Fibroblast of villous mesenchyme (primary cell): ENCODE data around the gene CSH1. TPM values are rescaled to one million over a fixed set of nuclear protein-coding genes. Genes with fewer than 3 reads are reported as not detected.
"Not testable (repeated sequence)": the region's sequence is repeated elsewhere in the genome, so short reads cannot be mapped to it uniquely, and the experiment has no call there.

ENCODE experiments used
- DNase-seq: peaks from one replicate; pipeline ENCODE4 v3.0.0-alpha.2; 2010; ENCODE audit warnings: low read depth
- H3K4me3 ChIP-seq: 2 replicates; pipeline ENCODE4 v1.5.1; 2011; ENCODE audit warnings: low read depth, mild to moderate bottlenecking, low read length
- total RNA-seq: library from RNA; depleted of rRNA; stranded (reverse); fragments of >200 nt; gene quantifications from 2 replicates; pipeline ENCODE4 v1.2.3, GENCODE V29; 2012
- TF ChIP-seq, protein P1 (sequence below): IDR thresholded peaks from 2 replicates; pipeline ENCODE4 v1.5.1; 2012; ENCODE audit warnings: low read depth, mild to moderate bottlenecking, low read length; ENCODE audit not compliant: insufficient read depth

CSH1 gene
- total RNA-seq, 1 donor, result not detected

DNA sequence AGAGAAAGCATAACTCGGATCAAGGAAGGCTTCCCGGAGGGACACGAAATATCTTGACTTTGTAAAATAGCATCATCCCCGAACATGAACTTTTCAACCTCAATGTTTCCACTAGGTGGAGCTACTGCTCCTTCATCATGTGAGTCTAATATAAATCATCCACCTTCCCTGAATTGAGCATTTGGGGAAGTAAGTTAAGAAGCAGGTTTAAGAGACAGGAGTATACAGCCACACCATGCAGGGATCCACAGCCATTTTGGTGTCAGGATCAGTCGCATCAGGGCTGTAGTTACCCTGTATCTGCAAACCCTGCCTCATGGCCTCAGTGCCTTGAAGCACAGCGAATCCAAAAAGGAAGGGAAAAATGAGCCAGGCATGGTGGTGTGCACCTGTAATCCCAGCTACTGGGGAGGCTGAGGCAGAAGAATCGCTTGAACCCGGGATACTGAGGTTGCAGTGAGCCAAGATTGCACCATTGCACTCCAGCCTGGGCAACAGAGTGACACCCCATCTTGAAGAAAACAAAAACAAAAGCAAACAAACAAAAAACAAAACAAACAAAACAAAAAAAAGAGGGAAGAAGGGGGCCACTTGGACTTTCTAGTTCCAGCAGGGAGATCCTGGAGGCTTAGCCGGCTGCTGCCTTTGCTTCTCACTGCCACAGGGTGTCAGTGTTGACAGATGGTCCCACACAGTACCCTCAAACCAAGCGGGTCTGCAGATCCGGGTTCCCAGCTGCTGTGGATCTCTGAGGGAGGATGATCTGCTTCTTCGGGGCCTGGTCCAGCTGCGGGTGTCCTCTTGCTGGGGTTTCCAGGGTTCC is 7.1 kb downstream of the CSH1 start:
- not testable (repeated sequence) for H3K4me3 ChIP-seq
- TF ChIP-seq, protein P1, sequence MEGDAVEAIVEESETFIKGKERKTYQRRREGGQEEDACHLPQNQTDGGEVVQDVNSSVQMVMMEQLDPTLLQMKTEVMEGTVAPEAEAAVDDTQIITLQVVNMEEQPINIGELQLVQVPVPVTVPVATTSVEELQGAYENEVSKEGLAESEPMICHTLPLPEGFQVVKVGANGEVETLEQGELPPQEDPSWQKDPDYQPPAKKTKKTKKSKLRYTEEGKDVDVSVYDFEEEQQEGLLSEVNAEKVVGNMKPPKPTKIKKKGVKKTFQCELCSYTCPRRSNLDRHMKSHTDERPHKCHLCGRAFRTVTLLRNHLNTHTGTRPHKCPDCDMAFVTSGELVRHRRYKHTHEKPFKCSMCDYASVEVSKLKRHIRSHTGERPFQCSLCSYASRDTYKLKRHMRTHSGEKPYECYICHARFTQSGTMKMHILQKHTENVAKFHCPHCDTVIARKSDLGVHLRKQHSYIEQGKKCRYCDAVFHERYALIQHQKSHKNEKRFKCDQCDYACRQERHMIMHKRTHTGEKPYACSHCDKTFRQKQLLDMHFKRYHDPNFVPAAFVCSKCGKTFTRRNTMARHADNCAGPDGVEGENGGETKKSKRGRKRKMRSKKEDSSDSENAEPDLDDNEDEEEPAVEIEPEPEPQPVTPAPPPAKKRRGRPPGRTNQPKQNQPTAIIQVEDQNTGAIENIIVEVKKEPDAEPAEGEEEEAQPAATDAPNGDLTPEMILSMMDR, result peak; percentile 48
- DNase-seq, result peak; percentile 21

DNA sequence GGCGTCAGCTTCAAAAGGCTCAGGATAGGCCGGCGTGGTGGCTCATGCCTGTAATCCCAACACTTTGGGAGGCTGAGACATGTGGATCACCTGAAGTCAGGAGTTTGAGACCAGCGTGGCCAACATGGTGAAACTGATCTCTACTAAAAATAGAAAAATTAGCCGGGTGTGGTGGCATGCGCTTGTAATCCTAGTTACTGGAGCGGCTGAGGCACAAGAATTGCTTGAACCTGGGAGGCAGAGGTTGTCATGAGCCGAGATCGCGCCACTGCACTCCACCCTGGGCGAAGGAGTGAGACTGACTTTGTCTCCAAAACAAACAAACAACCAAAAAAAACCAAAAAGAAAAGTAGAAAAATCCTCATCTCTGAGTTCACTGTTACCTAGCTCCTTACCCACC is 11.3 kb downstream of the CSH1 start:
- not testable (repeated sequence) for DNase-seq, H3K4me3 ChIP-seq

DNA sequence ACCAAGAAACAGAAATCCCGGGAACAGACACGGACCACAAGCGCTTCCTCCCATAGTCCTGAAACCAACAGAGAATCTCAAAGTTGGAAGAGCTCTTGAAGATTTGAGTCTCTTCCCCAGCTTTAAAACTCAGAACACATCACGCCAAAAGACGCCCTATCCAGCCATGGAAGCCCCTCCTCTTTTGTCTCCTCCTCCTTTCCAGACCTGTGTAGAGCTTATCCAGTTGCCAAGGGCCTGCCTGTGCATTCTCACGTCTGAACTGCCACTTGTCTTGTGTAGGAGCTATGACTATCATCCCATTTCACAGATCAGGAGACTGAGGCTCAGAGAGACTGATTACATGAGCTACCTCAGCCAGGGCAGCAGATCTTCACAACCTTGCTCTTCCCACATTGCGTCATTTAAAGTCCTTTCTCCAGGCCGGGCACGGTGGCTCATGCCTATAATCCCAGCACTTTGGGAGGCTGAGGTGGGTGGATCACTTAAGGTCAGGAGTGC is 13.7 kb downstream of the CSH1 start:
- DNase-seq, H3K4me3 ChIP-seq: not testable (repeated sequence)

DNA sequence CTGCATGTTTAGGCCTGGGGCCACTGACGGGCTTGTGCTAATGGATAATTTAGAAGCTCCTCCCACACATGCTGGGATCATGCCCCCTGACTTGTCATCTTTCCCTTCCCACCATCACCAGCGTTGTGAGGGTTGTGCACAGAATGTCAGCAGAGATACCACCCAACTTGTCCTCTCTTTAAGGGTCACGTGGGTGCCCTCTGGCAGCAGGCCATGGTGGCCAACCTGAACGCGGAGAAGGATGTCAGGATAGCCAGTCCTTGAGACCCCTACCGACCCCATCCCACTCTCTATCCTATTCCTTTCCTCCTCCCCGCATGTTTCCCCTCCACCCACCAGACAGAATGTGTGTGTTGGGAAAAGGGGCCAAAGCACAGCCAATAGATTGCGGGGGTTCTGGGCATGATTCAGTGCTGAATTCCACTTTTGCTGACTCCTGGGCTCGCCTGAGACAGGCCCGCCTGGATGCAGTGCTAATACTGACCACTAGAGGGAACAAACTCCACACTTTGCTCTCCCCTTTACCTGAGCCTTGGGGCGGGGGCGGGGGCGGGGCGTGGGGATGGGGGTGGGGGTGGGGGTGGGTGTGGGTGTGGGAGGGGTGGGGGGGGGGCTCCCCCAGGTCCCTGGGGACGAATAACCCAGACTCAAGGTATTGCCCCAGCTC is 14.3 kb downstream of the CSH1 start, which contains the start of gene GH2:
TSS of gene GH2 (minus strand) at position 10 of the 667 bp plus-strand sequence. CDS start 143 bp downstream, outside the sequence.
- DNase-seq, result peak; percentile 35
- no peak within 1 kb of the TSS for H3K4me3 ChIP-seq
- TF ChIP-seq, protein P1, result peak; percentile 67

DNA sequence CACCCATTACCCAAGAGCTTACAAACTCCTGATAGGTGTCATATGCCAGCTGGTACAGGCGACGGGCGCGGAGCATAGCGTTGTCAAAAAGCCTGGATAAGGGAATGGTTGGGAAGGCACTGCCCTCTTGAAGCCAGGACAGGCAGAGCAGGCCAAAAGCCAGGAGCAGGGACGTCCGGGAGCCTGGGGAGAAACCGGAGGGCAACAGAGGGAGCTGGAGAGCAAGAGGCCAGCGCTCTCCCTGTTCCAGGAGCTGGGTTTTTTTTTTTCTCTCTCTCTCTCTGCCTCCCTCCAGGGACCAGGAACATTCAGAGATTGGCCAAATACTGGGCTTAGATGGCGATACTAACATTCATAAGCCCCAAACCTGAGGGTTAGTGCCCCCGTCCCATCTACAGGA is 15.0 kb downstream of the CSH1 start:
- not testable (repeated sequence) for DNase-seq, H3K4me3 ChIP-seq
- TF ChIP-seq, protein P1, result peak; percentile 15

DNA sequence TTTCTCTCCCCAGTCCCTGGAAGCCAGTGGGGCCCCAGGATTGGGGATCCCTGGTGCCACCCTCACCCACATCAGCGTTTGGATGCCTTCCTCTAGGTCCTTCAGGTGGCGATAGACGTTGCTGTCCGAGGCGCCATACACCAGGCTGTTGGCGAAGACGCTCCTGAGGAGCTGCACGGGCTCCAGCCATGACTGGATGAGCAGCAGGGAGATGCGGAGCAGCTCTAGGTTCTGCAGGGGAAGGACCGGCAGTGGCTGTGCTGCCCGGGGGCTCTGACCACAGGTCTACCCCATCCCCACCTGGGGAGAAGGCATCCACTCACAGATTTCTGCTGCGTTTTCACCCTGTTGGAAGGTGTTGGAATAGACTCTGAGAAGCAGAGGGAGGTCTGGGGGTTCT is 15.7 kb downstream of the CSH1 start:
- TF ChIP-seq, protein P1, result no peak
- no peak for DNase-seq
- H3K4me3 ChIP-seq, result no peak overlapping the region

DNA sequence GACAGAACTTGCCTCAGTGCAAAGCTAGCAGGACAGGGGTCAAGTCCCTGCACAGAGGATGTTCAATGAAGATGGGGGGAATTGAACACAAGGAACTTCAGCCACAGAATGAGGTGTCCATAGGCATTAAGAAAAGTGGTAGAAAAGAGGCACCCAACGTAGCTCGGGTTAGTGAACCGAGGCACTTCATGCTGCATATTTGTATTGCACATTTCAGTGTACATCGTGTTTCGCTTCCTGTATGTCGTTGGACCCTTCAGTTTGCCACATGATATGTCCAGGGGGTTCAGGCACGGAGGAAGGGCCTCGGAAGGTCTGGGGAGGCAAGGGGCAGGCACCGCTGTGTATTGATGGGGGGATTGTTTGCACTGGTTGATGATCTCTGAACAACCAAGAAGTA is 18.0 kb downstream of the CSH1 start:
- H3K4me3 ChIP-seq, DNase-seq: not testable (repeated sequence)

DNA sequence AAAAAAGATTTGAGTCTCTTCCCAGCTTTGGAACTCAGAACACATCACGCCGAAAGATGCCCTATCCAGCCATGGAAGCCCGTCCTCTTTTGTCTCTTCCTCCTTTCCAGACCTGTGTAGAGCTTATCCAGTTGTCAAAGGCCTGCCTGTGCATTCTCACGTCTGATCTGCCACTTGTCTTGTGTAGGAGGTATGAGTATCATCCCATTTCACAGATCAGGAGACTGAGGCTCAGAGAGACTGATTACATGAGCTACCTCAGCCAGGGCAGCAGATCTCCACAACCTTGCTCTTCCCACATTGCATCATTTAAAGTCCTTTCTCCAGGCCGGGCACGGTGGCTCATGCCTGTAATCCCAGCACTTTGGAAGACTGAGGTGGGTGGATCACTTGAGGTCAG is 21.7 kb downstream of the CSH1 start:
- not testable (repeated sequence) for H3K4me3 ChIP-seq, DNase-seq

DNA sequence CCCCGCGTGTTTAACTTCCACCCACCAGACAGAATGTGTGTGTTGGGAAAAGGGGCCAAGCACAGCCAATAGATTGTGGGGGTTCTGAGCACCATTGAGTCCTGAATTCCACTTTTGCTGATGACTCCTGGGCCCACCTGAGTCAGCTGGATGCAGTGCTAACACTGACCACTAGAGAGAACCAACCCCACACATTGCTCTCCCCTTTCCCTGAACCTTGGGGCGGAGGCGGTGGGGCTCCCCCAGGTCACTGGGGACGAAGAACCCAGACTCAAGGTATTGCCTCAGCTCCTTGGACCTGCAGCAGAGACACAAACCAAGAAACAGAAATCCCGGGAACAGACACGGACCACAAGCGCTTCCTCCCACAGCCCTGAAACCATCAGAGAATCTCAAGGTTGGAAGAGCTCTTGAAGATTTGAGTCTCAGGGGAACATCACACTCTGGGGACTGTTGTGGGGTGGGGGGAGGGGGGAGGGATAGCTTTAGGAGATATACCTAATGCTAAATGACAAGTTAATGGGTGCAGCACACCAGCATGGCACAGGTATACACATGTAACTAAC is 22.2 kb downstream of the CSH1 start:
- not testable (repeated sequence) for H3K4me3 ChIP-seq, DNase-seq

DNA sequence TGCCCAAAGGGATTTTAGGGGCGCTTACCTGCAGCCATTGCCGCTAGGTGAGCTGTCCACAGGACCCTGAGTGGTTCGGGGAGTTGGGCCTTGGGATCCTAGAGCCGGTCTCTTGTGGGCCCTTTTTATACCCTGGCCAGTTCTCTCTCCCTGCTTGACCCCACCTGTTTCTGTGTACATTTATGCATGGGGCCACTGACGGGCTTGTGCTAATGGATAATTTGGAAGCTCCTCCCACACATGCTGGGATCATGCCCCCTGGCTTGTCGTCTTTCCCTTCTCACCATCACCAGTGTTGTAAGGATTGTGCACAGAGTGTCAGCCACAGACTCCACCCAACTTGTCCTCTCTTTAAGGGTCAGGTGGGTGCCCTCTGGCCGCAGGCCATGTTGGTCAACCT is 22.8 kb downstream of the CSH1 start, which contains the start of gene CSH2:
TSS of gene CSH2 (minus strand) at position 101 of the 400 bp plus-strand sequence. CDS start at position 38, 63 bp downstream.
- not testable (repeated sequence) for H3K4me3 ChIP-seq, DNase-seq

DNA sequence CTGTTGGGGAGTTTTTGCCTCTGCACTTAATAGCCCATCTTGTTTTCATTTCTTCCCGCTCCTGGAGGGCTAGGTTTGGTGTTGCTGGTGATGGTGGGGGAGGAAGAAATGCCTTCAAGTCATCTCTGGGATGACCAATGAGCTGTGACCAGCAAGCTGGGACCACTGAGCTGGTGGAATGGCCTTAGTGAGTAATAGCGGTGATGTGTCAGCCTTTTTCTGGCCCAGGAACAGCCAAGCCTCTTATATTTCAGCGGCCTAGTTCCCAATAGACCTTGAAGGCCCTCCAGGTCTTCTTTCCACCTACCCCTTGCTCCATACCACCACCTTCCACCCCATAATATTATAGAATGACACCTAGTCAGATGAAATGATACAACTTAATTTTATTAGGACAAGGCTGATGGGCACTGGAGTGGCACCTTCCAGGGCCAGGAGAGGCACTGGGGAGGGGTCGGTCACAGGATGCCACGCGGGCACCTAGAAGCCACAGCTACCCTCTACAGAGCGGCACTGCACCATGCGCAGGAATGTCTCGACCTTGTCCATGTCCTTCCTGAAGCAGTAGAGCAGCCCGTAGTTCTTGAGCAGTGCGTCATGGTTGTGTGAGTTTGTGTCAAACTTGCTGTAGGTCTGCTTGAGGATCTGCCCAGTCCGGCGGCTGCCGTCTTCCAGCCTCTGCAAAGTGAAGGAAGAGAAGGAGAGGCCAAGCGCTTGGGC is 24.6 kb downstream of the CSH1 start:
- H3K4me3 ChIP-seq, DNase-seq: not testable (repeated sequence)

DNA sequence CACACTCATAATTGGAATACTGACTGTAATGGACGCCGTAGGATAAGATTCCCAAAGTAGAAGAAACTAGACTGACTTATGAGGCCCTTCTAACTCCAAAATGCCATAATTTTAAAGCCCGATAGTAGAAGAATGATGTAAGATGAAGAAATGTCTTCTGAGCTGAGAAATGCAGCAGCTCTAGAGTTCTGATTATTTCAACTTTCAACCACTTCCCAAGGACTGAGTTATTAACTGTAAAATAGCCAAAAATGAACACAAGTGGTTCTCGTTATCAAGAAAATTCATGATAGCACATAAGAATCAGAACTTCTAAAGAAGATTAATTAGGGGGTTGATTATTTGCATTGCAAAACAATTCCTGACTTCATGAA is 26.1 kb downstream of the CSH1 start:
- DNase-seq, H3K4me3 ChIP-seq: not testable (repeated sequence)
